Astrocyte of the cerebellum (primary cell): Measurements from ENCODE around the gene PTGER1.
A peak's percentile ranks its signal among the peaks of the same experiment; 100 is the strongest.

Source experiments
- DNase-seq: peaks from one replicate; pipeline ENCODE4 v3.0.0-alpha.2; 2011; ENCODE audit warnings: low read depth
- H3K4me3 ChIP-seq: 2 replicates; pipeline ENCODE4 v1.5.1; 2011; ENCODE audit warnings: mild to moderate bottlenecking, low read depth, low read length, moderate library complexity
- CTCF ChIP-seq: IDR thresholded peaks from 2 replicates; pipeline ENCODE4 v1.5.1; 2012; ENCODE audit warnings: low read length, low read depth, moderate library complexity, mild to moderate bottlenecking; ENCODE audit errors: missing control alignments
- in situ Hi-C: cut with HindIII; loops from 2 replicates; pipeline ENCODE4 v1.10.0; 2017; ENCODE audit warnings: low sequenced_read_pairs

The PTGER1 gene

GRCh38 chr19:14439014-14439413, 36.1 kb downstream of the PTGER1 start:
- no peak for TF ChIP-seq CTCF
- in situ Hi-C loops, result no loop called here
- H3K4me3 ChIP-seq, result no peak overlapping the region
- DNase-seq, result no peak

GRCh38 chr19:14437578-14438140, 37.5 kb downstream of the PTGER1 start:
- no peak overlapping the region for H3K4me3 ChIP-seq
- TF ChIP-seq CTCF, result no peak
- DNase-seq, result no peak
- in situ Hi-C loops, result no loop called here

GRCh38 chr19:14435320-14436050, 39.7 kb downstream of the PTGER1 start:
- no peak for TF ChIP-seq CTCF
- H3K4me3 ChIP-seq, result peak overlapping the region; percentile 64
- in situ Hi-C loops, result no loop called here
- no peak for DNase-seq

GRCh38 chr19:14434543-14435319, 40.4 kb downstream of the PTGER1 start:
- in situ Hi-C loops, result no loop called here
- H3K4me3 ChIP-seq, result peak overlapping the region; percentile 64
- DNase-seq, result peak; percentile 12
- no peak for TF ChIP-seq CTCF

- no peak for TF ChIP-seq CTCF
- in situ Hi-C loops, result no loop called here
- peak overlapping the region; percentile 64 for H3K4me3 ChIP-seq
- no peak for DNase-seq
Measured at GRCh38 chr19:14433554-14434501, 41.3 kb downstream of the PTGER1 start.
